Uterus (tissue), 4 donors: ENCODE measurements around the gene NEIL3. TPM values are rescaled to one million over a fixed set of nuclear protein-coding genes. Genes with fewer than 3 reads are reported as not detected.

Experiments
- DNase-seq, 2 donors: peaks; one replicate each; pipeline ENCODE4 v3.0.0-alpha.2; 2019 to 2020
- H3K27ac ChIP-seq, 2 donors: fragments of 200-600 bp; sonication (generic); 1 replicate in 1 of 2; 2 replicates in 1 of 2; pipeline ENCODE4 v1.5.1; 2016 to 2018
- H3K27me3 ChIP-seq, 2 donors: fragments of 200-600 bp; sonication (generic); one replicate each; pipeline ENCODE4 v1.5.1; 2018 to 2019; ENCODE audit warnings: control low read depth in 1 of 2
- H3K36me3 ChIP-seq, 2 donors: fragments of 200-600 bp; sonication (generic); one replicate each; pipeline ENCODE4 v1.5.1; 2019; ENCODE audit warnings: control low read depth in 1 of 2
- H3K4me1 ChIP-seq, 2 donors: fragments of 200-600 bp; sonication (generic); one replicate each; pipeline ENCODE4 v1.5.1; 2018 to 2019; ENCODE audit warnings: control low read depth in 1 of 2
- H3K4me3 ChIP-seq, 2 donors: fragments of 200-600 bp; sonication (generic); 1 replicate in 1 of 2; 2 replicates in 1 of 2; pipeline ENCODE4 v1.5.1; 2018 to 2019; ENCODE audit warnings: mild to moderate bottlenecking in 1 of 2
- H3K9me3 ChIP-seq, 2 donors: fragments of 200-600 bp; sonication (generic); one replicate each; pipeline ENCODE4 v1.5.1; 2019; ENCODE audit warnings: control low read depth in 1 of 2
- CTCF ChIP-seq, 4 experiments: fragments of 200-600 bp in 2 of 4; fragments of 450-650 bp in 2 of 4; sonication (generic) in 2 of 4; IDR thresholded peaks; one replicate each; pipeline ENCODE4 v1.5.1; 2016 to 2019; ENCODE audit warnings: antibody characterized with exemption in 4 of 4, mild to moderate bottlenecking in 2 of 4, moderate library complexity in 1 of 4
- POLR2A ChIP-seq, 2 donors: fragments of 450-650 bp; IDR thresholded peaks; one replicate each; pipeline ENCODE4 v1.6.1; 2016; ENCODE audit warnings: antibody characterized with exemption in 2 of 2, mild to moderate bottlenecking in 1 of 2, moderate library complexity in 1 of 2
- intact Hi-C: fragments of 100-400 bp; cut with DNase I; formaldehyde crosslinking; loops from one replicate; pipeline ENCODE4 v1.15.1; 2023; ENCODE audit warnings: low total_unique reads
- total RNA-seq, 4 donors: library from RNA; depleted of rRNA in 3 of 4; stranded (reverse); fragments of >200 nt in 3 of 4; gene quantifications; one replicate each; pipeline versions ENCODE4 v1.1.0 to v1.2.4, GENCODE V29; 2014 to 2023
- donor health status: DM: yes; HTN: yes; CAD: no.

NEIL3 gene
- total RNA-seq, 4 donors from 2014 or later: 8.3 TPM; not detected in 3

- DNase-seq: no peak
- H3K27ac ChIP-seq: no peak overlapping the region
- intact Hi-C loops: no loop called here
- no peaks in the 10 kb centered on the region for H3K36me3 ChIP-seq
- H3K4me1 ChIP-seq: no peaks in the 10 kb centered on the region
- H3K4me3 ChIP-seq: no peak overlapping the region
- no peaks in the 10 kb centered on the region for H3K27me3 ChIP-seq
- no peak for TF ChIP-seq POLR2A (IDR thresholded peaks at IDR 0.05)
- H3K9me3 ChIP-seq: no peaks in the 10 kb centered on the region
Measured at GRCh38 chr4:177282284-177282835, 27.3 kb upstream of the NEIL3 start.

- no peaks in the 10 kb centered on the region for H3K36me3 ChIP-seq
- H3K27me3 ChIP-seq: no peaks in the 10 kb centered on the region
- no peaks in the 10 kb centered on the region for H3K9me3 ChIP-seq
- no peak overlapping the region for H3K27ac ChIP-seq
- no peaks in the 10 kb centered on the region for H3K4me1 ChIP-seq
- no peak for DNase-seq
- TF ChIP-seq POLR2A (IDR thresholded peaks at IDR 0.05) (no peak), CTCF (IDR thresholded peaks at IDR 0.05) (no peak)
- intact Hi-C loops: no loop called here
- no peak overlapping the region for H3K4me3 ChIP-seq
Measured at GRCh38 chr4:177283167-177283566, 26.5 kb upstream of the NEIL3 start.

GRCh38 chr4:177285953-177286352, 23.7 kb upstream of the NEIL3 start:
- no peaks in the 10 kb centered on the region for H3K4me1 ChIP-seq
- intact Hi-C loops: no loop called here

GRCh38 chr4:177287255-177287654, 22.4 kb upstream of the NEIL3 start:
- no peaks in the 10 kb centered on the region for H3K27me3 ChIP-seq
- H3K4me1 ChIP-seq: no peaks in the 10 kb centered on the region
- DNase-seq: no peak
- no peak overlapping the region for H3K27ac ChIP-seq
- no peaks in the 10 kb centered on the region for H3K36me3 ChIP-seq
- intact Hi-C loops: no loop called here
- TF ChIP-seq CTCF (IDR thresholded peaks at IDR 0.05): no peak
- no peak for TF ChIP-seq POLR2A (IDR thresholded peaks at IDR 0.05)
- H3K4me3 ChIP-seq: no peak overlapping the region
- no peaks in the 10 kb centered on the region for H3K9me3 ChIP-seq

More at GRCh38 chr4:177285953-177286352, 23.7 kb upstream of the NEIL3 start:
- H3K27me3 ChIP-seq: no peaks in the 10 kb centered on the region
- no peak for DNase-seq
- no peak overlapping the region for H3K4me3 ChIP-seq
- no peaks in the 10 kb centered on the region for H3K9me3 ChIP-seq
- H3K36me3 ChIP-seq: no peaks in the 10 kb centered on the region
- no peak overlapping the region for H3K27ac ChIP-seq
- TF ChIP-seq CTCF (IDR thresholded peaks at IDR 0.05): no peak
- no peak for TF ChIP-seq POLR2A (IDR thresholded peaks at IDR 0.05)

GRCh38 chr4:177288335-177288734, 21.3 kb upstream of the NEIL3 start:
- Histone ChIP-seq H3K9me3 (no peaks in the 10 kb centered on the region), H3K4me1 (no peaks in the 10 kb centered on the region), H3K4me3 (no peak overlapping the region), H3K27ac (no peak overlapping the region), H3K27me3 (no peaks in the 10 kb centered on the region), H3K36me3 (no peaks in the 10 kb centered on the region)
- DNase-seq: no peak
- TF ChIP-seq POLR2A (IDR thresholded peaks at IDR 0.05) (no peak), CTCF (IDR thresholded peaks at IDR 0.05) (no peak)
- intact Hi-C loops: no loop called here

GRCh38 chr4:177290780-177291179, 18.9 kb upstream of the NEIL3 start:
- TF ChIP-seq POLR2A (IDR thresholded peaks at IDR 0.05): no peak
- no peak for TF ChIP-seq CTCF (IDR thresholded peaks at IDR 0.05)

More at GRCh38 chr4:177290780-177291179, 18.9 kb upstream of the NEIL3 start:
- Histone ChIP-seq H3K4me3 (no peak overlapping the region), H3K36me3 (no peaks in the 10 kb centered on the region), H3K9me3 (no peaks in the 10 kb centered on the region), H3K4me1 (no peaks in the 10 kb centered on the region), H3K27me3 (no peaks in the 10 kb centered on the region), H3K27ac (no peak overlapping the region)
- intact Hi-C loops: no loop called here
- no peak for DNase-seq
